GM18907 (cell line): ENCODE measurements around the gene ZNF582.

ENCODE experiments used
- ATAC-seq: cut with Tn5 transposase; IDR thresholded peaks from one replicate; pipeline ENCODE4 v1.9.1; 2021; ENCODE audit warnings: mild to moderate bottlenecking, moderate library complexity; ENCODE audit not compliant: unreplicated experiment

The ZNF582 gene

GRCh38 chr19:56393119-56394012 lies at the start of gene ZNF582:
Gene ZNF582 (minus strand): TSS chr19:56393534. CDS start chr19:56391752, 1,782 bp downstream.
- ATAC-seq: peak; percentile 97

- no peak for ATAC-seq
These were observed 48.0 kb upstream of the ZNF582 start for GRCh38 chr19:56441206-56441792.

GRCh38 chr19:56423985-56424353 lies 30.6 kb upstream of the ZNF582 start:
- no peak for ATAC-seq

- ATAC-seq: no peak
These were observed 30.1 kb upstream of the ZNF582 start for GRCh38 chr19:56423276-56423984.

GRCh38 chr19:56405062-56405461 lies 11.7 kb upstream of the ZNF582 start:
- no peak for ATAC-seq

- no peak for ATAC-seq
These were observed 11.3 kb upstream of the ZNF582 start for GRCh38 chr19:56404705-56405056.

GRCh38 chr19:56403764-56404704 lies 10.7 kb upstream of the ZNF582 start, which contains the start of gene ZNF583:
Gene ZNF583 (plus strand): TSS chr19:56404332. CDS start chr19:56407115, 2,783 bp downstream.
- ATAC-seq: peak; percentile 84

- peak; percentile 4 for ATAC-seq
These were observed 9.9 kb upstream of the ZNF582 start for GRCh38 chr19:56403261-56403660.

- no peak for ATAC-seq
These were observed 7.2 kb upstream of the ZNF582 start for GRCh38 chr19:56400485-56400884.

- ATAC-seq: no peak
These were observed 5.5 kb upstream of the ZNF582 start for GRCh38 chr19:56398809-56399208.

GRCh38 chr19:56383826-56384605 lies 9.3 kb downstream of the ZNF582 start:
- ATAC-seq: no peak

GRCh38 chr19:56377105-56377924 lies 16.0 kb downstream of the ZNF582 start:
- ATAC-seq: no peak

GRCh38 chr19:56372281-56372680 lies 21.1 kb downstream of the ZNF582 start:
- ATAC-seq: no peak

- no peak for ATAC-seq
These were observed 23.3 kb downstream of the ZNF582 start for GRCh38 chr19:56369886-56370676.

GRCh38 chr19:56367829-56368711 lies 25.3 kb downstream of the ZNF582 start:
- ATAC-seq: peak; percentile 73

- no peak for ATAC-seq
These were observed 32.5 kb downstream of the ZNF582 start for GRCh38 chr19:56360841-56361240.

GRCh38 chr19:56356944-56357343 lies 36.4 kb downstream of the ZNF582 start:
- no peak for ATAC-seq
